NCI-H2227 treated with DMSO at 0.1 percent for 48 hours (cell line): ENCODE data around the gene GDI2.
A peak's percentile ranks its signal among the peaks of the same experiment; 100 is the strongest.
"Not testable (repeated sequence)": the region's sequence is repeated elsewhere in the genome, so short reads cannot be mapped to it uniquely, and the experiment has no call there.

ENCODE experiments used
- DNase-seq: peaks from one replicate; lab custom pipeline; 2025; lab: John Stamatoyannopoulos, UW

The GDI2 gene

DNA sequence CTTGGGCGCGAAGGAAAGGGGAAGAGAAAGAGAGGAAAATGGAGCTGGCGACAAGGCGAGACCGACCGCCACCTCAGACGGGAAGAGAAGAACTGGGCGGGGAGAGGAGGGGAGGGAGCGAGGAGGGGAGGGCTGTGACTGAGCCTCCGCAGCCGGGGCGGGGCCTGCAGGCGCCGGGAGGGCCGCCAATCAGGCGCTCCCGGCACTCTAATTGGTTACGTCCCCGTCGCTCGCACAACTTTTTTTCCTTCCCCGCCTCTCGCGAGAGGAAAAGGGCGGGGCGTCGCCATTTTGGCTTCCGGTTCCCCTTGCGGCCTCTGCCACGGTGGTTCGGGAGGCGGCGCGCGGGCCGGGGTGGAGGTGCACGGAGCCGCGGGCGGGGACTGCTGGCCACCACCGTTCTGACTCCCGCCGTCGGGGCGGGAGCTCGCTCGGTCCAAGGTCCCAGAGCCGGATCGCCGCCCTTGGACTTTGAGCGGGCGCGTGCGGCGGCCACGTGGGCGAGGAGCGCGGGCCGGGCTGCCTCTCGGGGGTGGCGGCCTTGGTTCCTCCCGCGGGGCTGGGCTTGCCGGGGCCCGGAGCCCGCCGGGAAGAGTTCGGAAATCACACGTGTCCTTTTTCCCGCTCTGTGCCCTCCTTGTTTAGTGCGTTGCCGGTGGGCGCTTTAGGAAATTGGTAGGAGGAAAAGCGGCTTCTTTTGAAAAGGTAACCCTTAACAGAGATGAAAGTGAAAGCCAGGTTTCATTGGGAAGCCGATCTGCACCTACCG is at the start of gene GDI2:
TSS of gene GDI2 (minus strand) at position 94 of the 769 bp plus-strand sequence. CDS start 176 bp downstream, outside the sequence.
- peak; percentile 89 for DNase-seq

DNA sequence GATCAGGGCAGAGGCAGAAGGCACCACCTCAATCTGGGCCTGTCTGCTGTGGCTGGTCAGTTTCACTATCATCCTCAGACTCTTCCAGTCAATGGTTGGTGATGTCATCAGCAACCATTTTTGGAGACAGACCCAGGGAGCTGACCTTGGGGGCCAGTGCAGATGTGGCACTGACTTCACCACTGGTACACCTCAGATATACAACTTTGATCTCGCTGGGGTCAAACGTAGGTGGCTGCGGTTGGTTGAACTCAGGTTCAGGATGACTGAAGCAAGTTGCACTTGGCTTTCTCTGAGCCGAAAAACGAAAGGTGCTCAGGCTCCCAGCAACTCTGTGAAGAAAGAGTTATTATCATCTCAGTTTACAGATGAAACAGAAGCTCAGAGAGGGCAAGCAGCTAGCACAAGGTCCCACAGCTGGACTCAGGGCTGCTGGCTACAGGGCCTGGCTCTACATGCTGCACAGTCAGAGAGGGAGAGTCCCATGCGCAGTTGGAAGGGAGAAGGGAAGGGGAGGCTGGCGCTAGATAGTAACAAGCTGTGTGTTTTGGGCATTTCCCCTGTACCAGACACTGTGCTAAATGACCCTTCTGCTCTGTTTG is 49.2 kb upstream of the GDI2 start:
- no peak for DNase-seq

DNA sequence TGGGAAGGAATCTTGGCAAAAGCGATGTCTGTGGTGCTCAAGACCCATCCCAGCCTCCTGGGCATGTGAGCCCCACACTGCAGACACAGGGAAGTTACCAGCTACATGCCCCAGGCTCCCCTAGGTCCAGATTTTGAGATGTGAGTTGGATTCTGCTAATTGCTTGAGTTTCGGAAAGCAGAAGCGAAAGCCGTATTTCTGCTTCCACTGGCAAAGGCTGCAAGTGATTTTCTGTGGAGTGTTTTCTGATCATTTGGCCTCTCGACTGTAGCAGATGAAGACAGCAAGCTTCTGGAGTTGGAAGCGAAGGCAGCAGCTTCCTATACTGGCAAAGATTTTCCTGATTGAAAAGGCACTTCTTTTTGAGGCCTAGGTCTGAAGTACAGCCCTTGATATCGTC is 46.8 kb upstream of the GDI2 start:
- no peak for DNase-seq

DNA sequence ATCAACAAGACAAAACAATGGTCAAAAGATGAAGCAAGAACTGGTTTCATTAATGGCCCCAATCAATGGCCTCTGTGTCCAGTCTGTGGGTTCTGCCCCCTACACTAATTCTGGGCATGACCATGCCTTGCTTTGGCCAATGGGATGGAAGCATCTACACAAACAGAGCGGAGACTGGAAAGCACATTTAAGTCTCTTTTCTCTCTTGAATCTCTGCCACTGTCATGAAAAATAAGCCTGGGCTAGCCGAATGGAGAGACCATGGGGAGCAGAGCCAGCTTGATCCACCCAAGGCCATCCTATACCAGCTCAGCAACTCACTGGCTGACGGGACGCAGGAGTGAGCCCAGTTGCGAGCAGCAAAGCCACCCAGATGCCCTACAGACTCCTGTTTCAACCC is 45.6 kb upstream of the GDI2 start:
- DNase-seq = no peak

DNA sequence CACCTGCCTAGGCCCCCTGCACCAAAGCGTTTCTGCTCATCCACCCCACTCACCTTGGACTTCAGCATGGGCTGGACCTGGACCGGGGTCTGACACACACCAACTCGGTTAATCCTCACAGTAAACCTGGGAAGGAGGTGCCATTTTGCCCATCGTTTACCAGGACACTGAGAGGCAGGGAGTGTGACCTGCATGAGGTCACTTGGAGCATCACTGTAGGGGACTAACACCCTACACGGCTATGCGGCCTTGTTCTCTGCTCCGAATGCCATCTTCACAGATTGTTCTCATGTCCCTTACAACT is 43.4 kb upstream of the GDI2 start:
- DNase-seq = no peak

DNA sequence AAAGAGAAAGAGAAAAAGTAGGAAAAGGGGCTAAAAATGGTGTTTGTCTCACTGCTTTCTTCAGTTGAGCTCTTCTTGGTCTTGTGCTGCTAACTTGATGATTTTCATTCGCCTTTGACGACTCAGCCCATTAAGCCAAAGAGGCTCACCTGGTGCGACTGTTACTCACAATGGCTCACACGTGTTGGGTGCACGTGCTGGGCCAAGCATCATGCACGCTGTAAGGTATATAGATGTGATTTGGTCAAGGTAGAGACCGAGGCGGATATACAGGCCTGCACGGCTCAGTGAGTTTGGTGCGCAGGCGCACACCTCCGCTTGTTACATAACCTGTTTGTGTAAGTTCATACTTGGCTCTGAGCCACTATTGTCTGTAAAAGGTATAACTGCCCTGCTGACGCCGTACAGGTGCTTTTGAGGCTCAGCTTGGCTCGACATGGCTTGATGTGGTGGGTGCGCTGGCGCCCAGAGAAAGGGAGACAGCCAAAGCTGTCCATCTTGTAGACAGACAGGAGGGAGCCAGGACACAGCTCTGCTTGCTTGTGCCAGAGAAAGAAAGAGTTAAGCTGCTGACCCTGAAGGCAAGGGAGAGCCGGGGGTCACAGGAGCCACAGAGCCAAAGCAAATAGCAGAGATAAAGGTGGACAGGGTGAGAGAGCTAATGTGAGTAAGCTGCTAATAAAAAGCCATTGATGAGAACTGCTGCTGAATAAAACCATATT is 42.9 kb upstream of the GDI2 start:
- DNase-seq = no peak

DNA sequence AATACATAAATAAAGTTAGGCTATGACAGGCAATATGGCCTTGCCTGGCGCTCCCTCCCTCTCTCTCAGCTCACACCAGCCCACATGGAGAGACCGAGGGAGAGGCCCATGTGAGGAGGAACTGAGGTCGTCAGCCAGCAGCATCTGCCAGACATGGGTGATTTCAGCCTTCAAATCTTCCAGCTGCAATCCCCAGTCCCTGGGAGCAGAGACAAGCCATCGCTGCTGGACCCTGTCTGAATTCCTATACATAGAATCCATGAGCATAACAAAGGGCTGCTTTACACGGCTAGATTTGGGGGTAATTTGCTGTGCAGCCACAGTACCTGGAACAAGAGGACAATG is 40.9 kb upstream of the GDI2 start:
- no peak for DNase-seq

DNA sequence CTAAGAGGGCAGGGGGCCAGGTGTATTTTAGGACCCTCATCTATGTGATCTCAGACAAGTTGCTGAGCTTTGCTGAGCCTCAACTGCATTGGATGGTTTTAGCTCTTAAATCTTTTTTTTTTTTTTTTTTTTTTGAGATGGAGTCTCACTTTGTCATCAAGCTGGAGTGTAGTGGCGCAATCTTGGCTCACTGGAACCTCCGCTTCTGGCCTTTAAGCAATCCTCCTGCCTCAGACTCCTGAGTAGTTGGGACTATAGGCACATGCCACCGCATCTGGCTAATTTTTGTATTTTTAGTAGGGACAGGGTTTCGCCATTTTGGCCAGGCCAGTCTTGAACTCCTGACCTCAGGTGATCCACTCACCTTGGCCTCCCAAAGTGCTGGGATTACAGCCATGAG is 33.4 kb upstream of the GDI2 start:
- DNase-seq = not testable (repeated sequence)

DNA sequence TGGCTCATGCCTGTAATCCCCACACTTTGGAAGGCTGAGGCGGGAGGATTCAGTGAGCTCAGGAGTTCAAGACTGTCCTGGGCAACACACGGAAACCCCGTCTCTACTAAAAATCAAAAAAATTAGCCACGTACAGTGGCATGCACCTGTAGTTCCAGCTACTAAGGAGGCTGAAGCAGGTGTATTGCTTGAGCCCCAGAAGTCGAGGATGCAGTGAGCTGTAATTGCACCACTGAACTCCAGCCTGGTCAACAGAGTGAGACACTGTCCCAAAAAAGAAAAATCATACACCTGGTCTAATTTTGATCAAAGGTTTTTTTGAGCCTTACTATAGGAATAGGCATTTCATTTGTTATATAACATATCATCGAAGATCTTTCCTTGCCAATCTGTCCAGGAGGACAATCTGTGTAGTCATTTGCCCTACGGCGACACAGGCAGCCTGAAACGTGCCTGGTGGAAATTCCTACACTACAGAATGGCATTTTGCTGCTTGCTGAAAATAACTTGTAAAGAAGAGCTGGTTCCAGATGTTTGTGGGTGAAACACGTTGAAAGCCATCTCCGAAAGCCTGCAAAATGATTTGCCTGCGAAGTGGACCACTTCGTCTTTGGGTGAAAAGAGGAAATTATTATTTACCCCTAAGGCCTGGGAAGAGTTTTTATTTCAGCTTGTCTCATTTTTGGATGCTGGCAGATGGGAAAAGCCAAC is 31.3 kb upstream of the GDI2 start:
- no peak for DNase-seq

DNA sequence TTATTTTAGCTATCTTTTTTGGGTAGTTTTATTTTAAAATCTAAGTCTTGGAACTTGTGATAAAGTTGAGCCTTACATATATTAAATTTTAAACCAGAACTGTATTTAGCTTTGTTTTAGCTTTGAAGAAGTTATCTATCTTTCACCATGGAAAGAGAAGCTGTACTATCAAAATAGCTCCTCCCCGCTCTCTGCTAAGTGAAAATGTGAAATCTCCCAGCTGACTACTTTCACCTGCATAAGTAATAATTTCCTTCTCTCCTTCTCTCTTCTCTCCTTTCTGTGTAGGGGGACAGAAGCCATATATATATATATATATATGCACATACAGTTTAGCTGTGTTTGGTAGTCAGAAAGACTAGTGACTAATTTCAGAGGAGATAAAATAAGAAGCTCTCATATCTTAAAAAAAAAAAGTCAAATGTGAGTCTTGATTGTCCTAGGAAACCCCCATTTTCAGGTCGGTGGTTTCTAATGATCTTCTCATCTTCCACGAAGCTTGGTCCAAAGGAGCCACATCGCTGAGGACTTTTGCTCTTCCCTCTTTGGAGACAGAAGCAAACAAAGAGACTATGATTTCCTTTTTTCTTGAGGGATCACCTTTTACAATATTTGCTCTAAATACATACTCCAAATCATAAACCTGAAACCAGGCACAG is 30.6 kb upstream of the GDI2 start:
- no peak for DNase-seq

DNA sequence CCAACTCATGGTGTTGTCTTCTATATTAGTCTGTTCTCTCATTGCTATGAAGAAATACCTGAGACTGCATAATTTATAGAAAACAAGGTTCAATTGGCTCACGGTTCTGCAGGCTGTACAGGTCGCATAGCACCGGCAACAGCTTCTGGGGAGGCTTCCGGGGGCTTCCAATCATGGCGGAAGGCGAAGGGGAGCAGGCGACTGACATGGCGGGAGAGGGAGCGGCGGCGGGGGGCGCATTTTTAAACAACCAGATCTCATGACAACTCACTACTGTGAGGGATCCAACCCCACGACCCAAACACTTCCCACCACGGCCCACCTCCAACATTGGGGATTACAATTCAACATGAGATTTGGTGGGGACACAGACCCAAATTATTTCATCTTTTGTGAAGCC is 28.7 kb upstream of the GDI2 start:
- DNase-seq = no peak

DNA sequence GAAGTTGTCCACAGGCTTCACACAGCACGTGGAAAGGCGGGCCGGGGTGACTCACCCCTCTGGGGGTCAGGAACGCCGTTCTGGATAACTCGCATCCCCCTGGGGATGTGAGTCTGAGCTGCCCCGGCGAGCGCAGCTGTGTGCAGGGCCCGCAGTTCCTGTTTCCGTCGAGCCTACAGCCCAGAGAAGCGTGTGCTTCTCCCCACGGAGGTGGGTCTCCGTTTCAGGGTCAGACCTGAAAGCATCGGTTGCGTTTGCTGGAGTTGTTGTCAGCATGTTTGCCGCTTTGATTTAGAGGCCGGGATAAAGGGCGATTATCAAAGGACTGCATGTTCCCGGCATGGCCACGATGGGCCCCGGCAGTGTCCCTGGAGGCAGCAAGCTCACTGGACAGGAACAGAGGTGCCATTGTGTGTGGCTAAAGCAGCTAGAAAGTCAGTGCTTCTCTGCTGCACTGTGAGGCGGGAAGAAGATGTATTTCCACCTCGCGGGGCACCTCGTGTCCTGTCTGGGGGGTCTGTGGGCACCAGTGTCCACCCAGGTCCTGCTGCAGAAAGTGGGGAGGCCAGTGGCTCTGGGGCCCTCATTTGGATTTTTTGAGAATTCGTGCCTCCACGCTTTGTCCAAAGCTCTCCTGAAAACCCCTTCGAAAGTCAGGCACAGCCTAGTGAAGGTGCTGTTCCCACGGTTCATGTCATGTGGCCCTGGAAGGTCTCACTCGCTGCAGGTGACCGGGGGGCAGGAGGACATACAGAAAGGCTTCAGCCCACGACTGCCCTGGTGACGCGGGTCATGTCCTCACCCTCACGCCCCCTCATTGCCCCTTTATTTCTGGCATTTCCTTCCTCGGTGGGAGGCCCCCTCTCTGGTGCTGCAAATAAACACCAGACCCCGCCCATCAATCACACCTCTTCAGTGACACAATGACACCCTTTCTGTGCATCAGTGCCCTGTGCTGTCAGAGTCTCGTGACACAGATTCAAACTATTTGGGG is 27.4 kb upstream of the GDI2 start:
- no peak for DNase-seq

DNA sequence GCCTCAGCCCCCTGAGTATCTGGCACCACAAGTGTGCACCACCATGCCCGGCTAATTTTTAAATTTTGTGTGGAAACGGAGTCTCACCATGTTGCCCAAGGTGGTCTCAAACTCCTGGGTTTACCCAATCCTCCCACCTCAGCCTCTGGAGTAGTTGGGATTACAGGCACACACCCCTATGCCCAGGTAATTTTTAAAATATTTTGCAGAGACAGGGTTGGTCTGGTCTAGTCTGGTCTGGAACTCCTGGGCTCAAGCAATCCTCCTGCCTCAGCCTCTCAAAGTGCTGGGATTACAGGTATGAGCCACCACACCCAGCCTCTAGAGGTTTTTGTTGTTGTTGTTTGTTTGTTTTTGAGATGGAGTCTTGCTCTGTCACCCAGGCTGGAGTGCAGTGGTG is 22.9 kb upstream of the GDI2 start:
- DNase-seq = not testable (repeated sequence)

DNA sequence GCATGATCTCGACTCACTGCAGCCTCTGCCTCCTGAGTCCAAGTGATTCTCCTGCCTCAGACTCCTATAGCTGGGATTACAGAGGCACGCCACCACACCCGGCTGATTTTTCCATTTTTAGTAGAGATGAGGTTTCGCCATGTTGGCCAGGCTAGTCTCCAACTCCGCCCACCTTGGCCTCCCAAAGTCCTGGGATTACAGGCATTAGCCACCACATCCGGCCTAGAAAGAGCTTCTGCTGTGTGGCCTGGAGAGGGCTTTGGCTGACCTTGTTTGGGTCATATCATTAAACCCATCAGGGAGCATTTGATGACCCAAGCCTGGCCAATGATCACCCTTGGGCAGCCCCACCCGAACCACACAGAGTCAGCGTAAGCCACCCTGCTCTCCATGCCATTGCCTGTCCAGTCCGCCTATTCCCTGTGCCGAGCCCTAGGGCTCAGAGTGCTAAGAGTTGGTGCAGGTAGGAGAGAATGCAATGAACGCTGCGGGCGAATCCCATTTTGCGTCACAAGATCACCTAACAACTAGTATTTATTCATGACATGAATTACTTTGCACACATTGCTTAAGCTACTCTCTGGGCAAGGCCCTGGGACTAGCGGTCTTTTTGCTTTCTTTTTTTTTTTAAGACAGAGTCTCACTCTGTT is 22.3 kb upstream of the GDI2 start:
- no peak for DNase-seq

DNA sequence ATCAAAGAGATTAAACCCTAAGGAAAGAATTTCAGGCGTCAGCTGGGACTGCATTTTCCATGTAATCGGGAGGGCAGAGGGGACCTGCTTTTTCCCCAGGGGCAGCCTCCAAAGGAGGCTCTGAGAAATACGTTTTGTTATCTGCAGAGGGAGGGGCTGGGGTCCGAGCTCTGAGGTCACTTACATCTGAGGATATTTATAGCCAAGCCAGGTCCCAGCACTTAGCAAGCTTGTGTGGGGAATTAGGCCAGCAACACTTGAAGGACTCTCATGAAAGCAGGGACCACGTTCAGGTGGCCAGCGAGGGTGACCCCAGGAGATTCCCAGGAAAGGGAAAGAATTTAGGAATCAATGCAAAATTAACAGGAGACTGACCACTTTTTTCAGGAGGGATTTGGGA is 20.6 kb upstream of the GDI2 start:
- no peak for DNase-seq

DNA sequence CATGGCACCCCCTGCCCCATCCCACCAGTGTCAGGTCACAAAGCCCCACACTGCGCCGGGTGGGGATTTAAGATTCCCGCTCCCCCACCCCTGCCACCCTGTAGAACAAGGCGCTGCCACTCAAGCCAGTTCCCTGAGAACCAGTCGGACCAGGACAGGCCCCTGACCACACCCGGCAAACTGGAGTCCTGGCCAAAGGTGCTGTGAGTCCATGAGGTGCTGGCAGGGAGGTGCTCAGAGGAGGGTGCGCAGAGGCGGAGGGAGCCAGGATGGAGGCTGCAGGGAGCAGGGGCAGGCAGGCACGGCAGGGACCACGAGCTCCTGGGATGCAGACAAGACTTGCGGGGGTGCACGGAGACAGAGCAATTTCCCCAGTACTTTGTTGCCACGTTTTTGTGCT is 19.7 kb upstream of the GDI2 start:
- DNase-seq = no peak

DNA sequence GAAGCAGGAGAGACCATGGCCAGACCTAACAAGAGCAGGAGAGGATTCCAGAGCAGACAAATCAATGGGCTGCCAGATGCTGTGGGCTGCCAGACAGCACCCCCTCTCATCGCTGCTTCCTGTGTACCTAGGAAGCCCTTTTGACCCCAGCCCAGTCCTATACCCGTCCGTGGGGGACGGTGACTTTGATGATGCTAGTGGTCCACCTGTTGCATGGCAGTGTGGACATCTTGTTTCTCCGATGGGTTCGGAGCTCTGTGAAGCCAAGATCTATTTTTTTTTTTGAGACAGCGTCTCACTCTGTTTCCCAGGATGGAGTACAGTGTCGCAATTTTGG is 18.2 kb upstream of the GDI2 start:
- DNase-seq = no peak

DNA sequence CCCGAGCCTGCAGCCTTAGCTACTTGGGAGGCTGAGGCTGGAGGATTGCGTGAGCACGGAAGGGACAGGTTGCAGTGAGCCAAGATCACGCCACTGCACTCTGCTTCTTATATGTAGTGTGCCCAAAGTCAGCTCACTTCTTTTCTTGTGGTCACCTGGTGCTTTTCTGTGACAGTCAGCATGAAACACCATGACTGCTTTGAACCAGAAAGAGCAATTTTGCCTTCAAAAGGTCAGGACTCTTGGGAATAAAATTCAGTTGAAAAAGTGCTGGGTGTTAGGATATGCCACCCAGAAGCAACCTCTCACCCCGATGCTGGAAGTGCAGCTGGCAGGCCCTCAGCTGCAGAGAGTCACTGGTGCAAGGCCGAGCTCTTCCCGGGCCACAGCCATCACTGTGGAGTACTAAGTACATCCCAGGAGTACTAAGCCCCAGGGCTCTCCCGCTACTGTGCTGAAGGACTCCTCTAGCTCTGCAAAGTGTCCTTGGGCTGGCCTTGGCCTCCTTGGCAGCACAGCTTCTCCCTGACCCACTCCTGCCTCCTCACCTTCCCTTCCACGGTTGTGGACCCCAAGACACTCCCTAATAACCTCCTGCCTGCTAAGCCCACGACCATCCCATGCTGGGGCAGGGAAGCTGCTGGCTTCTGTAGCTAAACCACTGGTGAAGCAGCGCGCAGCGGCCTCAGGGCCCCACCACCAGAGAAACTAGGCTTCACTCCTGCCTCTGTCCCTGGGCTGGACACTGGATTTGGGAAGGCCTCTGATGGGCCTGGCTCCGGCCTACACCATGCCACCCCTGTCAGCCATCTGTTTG is 17.6 kb upstream of the GDI2 start:
- DNase-seq = no peak

DNA sequence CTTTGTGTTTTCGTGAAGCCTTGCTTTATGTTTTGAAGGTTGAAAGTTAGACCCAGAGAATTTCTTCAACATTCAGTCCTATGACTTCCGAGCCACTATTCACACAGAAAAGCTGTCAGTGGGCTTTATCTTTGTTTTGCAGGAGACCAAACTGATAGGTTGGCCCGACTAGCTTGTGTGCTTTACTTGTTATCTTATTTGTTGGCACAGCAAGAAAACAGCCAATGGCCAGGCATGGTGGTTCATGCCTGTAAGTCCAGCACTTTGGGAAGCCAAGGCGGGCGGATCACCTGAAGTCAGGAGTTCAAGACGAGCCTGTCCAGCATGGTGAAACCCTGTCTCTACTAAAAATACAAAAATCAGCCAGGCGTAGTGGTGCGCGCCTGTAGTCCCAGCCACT is 16.0 kb upstream of the GDI2 start:
- no peak for DNase-seq

DNA sequence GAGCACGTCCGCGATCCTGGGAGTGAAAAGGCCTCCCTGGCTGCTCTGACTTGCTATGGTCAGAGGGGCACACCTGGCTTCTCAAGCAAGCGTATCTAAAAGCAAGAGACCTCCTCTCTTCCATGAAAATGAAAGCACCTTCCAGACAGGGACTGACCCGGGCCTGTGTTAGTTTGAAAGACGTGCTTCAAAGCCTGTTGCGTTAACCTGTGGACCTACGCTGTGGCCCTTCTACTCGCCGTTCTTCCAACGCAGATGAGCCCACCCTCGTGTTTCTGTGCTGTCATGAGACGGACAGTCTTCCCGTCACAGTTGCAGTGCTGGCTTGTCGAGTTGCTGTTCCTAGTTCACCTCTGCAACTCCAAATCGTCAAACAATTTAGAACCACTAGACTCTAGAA is 15.5 kb upstream of the GDI2 start:
- DNase-seq = no peak
